GM19099 (cell line): ENCODE data around the gene PRKCA.

Source experiments
- POLR2A ChIP-seq: IDR thresholded peaks from 3 replicates; pipeline ENCODE4 v1.6.1; 2011; ENCODE audit warnings: low read depth; ENCODE audit not compliant: insufficient read length; ENCODE audit errors: extremely low read depth

PRKCA gene

DNA sequence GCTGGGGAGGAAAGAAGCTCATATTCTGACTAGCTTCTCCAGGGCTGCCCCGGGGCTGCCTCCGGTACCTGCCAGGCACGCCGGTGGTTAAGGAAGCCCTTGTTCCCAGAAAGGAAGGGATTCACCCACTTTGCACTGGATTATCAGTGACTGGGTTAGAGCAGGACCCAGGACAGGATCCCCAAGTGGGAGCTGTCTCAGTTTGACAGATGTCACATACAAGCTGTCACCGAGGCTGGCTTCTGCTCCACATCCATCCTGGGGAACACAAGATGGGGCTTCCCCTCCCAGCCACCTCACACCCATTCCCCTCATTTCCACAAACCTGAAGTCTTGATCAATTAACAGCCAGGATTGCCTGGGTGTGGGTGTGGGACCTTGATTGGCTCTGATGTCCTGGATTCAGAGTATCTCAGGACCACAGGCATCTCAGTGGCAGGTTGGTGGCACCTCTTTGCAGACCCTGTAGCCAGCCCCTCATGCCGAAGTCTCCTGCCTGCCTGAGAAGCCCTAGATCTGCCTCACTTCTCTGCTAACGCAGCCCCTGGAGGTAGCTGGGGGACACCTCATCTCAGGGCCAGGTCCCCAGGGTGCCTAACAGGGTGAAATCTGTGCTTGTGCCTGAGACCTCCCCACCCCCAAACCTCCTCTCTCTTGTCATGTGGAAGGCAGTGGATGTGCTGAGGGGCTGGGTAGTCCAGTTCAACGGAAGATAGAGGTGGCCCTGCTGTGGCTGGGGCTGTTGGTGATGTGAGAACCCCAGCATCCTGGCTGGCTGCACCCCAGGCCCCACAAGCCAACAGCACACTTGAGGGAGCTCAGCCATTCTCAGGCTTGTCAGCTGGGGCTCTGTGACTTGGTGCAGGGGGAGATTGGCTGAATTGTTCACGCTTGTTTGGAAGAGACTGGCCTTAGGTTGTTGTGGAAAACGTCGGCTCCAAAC lies 533.9 kb downstream of the PRKCA start:
- no peak for TF ChIP-seq POLR2A

DNA sequence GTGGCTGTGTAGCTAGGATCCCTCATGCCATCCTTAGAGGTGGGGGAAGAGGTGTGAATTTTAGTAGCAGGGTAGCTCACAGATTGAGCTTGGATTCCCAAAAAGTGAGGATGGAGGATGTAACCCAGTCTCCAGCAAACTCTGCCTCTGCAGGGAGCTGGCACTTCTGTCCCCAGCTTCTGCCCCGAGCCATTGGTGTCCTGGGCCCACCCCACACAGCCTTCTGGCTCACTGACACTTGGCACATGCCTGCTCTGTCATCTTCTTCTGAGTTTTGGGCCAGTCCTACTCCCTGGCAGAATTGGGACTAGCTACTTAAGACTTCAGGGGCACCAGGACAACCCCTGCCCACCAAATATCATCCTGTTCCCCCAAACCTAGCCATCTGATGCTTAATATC lies 534.8 kb downstream of the PRKCA start:
- TF ChIP-seq POLR2A, result no peak

GRCh38 chr17:66837885-66838665 lies 535.7 kb downstream of the PRKCA start:
- no peak for TF ChIP-seq POLR2A

GRCh38 chr17:66839616-66840015 lies 537.2 kb downstream of the PRKCA start:
- no peak for TF ChIP-seq POLR2A

GRCh38 chr17:66840061-66840460 lies 537.6 kb downstream of the PRKCA start:
- no peak for TF ChIP-seq POLR2A

DNA sequence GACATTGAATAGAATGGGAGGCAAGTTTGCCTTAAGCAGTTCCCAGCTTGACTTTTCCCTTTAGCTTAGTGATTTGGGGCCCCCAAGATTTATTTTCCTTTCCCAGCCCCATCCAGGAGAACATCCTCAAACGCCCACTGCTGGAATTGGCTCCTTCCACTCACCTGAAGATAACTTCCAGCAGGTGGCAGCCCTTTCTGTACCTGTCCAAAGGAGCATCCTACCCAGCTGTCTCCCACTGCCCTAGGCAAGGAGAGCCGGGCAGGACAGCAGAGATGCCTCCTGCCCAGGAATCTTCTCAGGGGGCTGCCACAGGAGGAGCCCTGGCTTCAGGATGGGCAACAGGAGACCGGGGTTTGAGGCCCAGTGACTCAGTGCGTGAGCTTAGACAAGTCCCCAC lies 538.9 kb downstream of the PRKCA start:
- TF ChIP-seq POLR2A, result no peak

- TF ChIP-seq POLR2A, result no peak
Observed at GRCh38 chr17:66841744-66842143, 539.3 kb downstream of the PRKCA start.

- TF ChIP-seq POLR2A, result no peak
Observed at GRCh38 chr17:66842505-66842904, 540.1 kb downstream of the PRKCA start.

- TF ChIP-seq POLR2A, result no peak
Observed at GRCh38 chr17:66842959-66843358, 540.5 kb downstream of the PRKCA start.

- no peak for TF ChIP-seq POLR2A
Observed at GRCh38 chr17:66843627-66844026, 541.2 kb downstream of the PRKCA start.

- no peak for TF ChIP-seq POLR2A
Observed at GRCh38 chr17:66847704-66848103, 545.3 kb downstream of the PRKCA start.

GRCh38 chr17:66848496-66848895 lies 546.1 kb downstream of the PRKCA start:
- TF ChIP-seq POLR2A, result no peak

DNA sequence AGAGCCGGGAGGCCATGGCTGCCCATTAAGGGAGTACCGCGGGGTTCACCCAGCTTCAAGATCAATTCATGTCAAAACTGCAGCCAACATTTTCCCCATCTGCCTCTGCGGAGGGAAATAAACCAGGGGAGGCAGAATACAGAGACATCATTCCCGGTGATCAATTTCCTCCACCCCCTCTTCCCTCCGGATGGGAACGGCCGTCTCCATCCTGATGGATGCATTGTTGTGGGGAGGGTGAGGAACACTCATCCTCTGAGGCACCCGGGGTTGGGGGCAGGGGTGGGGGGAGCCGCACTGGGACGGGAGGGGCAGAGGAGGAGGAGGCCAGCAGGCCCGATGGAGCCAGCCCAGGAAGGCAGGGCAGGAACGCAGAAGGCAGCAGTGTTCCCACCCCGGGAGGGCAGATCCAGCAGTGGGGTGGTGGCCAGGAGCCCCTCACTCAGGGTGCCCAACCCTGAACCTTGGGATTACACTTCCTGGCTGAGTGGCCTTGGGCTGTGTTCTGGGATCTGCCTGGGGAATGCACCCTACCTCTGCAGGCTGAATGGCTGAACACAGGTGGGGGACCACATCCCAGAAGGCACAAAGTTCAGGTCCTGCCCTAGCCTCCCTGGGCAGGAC lies 546.7 kb downstream of the PRKCA start:
- TF ChIP-seq POLR2A, result no peak

GRCh38 chr17:66849851-66850580 lies 547.6 kb downstream of the PRKCA start:
- no peak for TF ChIP-seq POLR2A

DNA sequence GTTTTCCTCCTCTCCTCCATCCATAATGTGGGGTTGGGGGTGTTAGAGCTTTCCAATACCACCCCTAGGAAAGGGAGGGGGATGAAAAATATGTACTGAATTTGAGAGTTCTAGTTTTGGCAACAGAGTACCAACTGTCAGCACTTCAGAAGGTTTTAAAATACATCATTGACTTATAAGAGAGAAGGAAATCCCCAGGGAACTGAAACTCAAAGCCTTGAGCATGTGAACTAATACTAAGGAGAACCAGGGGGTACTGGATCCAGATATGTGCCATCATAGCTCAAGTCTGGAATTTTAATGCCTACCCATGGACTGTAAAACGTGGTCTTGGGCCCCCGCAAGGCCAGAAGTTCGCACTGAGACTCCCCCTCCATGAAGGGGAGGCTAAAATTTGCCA lies 548.3 kb downstream of the PRKCA start:
- no peak for TF ChIP-seq POLR2A
